GM18511 (cell line): ENCODE data around the gene CSNK2B.

Experiments
- ATAC-seq: cut with Tn5 transposase; IDR thresholded peaks from one replicate; pipeline ENCODE4 v1.9.1; 2021; ENCODE audit warnings: mild to moderate bottlenecking, moderate library complexity; ENCODE audit not compliant: unreplicated experiment

CSNK2B gene

GRCh38 chr6:31710523-31711219, 44.8 kb downstream of the CSNK2B start:
- ATAC-seq, result no peak

- ATAC-seq, result no peak
Measured at GRCh38 chr6:31711233-31711632, 45.4 kb downstream of the CSNK2B start.

- no peak for ATAC-seq
Measured at GRCh38 chr6:31712296-31712695, 46.4 kb downstream of the CSNK2B start.

DNA sequence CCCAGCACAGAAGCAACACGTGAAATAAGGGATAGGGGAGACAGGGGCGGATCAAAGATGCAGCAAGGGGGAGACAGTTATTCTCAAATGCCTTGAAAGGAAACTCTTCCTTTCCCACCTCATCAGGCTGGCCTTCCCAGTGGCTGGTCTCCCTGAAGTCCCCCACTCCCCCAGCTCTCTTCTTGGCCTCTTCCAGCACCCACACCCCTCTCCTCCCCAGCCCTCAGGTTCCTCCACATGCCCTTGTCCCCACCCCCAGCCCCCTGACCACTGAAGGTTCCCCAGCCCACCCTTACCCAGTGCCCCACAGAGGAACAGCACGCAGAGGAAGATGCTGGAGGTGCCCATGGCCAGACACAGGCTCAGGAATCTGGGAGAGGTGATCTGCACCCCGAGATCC, 47.6 kb downstream of the CSNK2B start:
- no peak for ATAC-seq

GRCh38 chr6:31713991-31714684, 48.3 kb downstream of the CSNK2B start:
- no peak for ATAC-seq

- no peak for ATAC-seq
Measured at GRCh38 chr6:31715022-31715958, 49.4 kb downstream of the CSNK2B start, which contains the start of gene LY6G6D. Gene LY6G6D, plus strand, starts transcription at chr6:31715348. Its CDS starts 8 bp downstream, at chr6:31715356.

DNA sequence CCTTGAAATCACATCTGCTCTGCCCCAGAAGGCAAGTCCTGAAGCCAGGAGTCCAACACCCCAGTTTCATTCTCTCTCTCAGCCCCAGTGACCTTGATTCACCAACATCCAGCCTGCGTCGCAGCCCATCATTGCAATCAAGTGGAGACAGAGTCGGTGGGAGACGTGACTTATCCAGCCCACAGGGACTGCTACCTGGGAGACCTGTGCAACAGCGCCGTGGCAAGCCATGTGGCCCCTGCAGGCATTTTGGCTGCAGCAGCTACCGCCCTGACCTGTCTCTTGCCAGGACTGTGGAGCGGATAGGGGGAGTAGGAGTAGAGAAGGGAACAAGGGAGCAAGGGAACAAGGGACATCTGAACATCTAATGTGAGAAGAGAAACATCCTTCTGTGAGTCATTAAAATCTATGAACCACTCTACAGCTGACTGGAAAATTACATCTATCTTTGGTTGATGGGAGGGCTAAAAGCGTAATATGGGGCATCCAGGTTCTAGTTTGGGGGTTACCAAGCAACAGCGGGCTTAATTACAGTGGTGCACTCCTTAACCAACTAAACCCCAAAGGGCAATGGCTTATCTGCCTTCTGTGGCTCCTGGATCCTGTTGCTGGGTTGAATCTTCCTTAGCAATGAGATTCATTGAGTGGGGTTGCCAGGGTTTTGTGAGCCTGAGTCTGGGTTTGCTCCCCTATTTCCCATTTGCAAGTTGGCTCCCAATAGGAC, 51.8 kb downstream of the CSNK2B start:
- ATAC-seq, result no peak

DNA sequence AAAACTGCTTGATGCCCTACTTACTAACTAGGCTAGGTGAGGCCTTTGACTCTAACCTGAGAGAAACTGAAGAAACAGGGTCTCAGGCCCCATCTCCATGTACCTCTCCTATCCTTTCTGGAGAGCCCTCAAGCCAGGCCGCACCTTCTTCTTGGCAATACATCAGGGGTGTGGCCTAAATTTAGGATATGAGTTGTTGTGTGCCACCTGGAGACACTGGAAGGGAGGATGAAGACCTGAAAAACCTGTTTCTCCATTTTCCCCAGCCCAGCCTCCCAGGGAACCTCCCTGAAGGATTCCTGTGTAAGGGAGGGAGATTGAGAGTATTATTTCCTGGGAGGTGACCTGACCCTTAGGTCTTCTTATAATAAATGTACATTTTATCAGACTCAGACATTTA, 52.4 kb downstream of the CSNK2B start:
- ATAC-seq, result no peak

DNA sequence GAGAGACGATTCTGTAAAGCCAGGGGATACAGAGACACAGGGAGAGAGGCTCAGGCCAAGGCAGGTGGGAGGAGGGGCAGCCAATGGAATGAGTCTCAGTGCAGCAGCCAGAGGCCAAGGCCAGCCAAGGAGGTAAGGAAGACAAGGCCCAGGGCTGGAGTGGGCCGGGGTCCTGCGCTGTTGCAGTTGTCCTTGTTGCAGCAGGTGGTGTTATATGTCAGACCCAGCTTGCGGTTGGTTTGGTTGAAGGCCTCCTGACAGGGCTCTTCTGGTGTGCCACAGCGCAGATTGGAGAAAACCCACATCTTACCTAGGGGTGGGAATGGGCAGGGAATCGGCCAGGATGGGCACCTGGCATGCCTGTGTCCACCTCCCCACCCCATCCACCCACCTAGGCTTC, 53.1 kb downstream of the CSNK2B start:
- no peak for ATAC-seq
